ENCODE data around the gene TTC28.

GRCh38 chr22:28207281-28208030, 472.2 kb downstream of the TTC28 start:
- no peak for TF ChIP-seq ZNF274 (IDR thresholded peaks at IDR 0.05; ENCODE audit: low read depth, low read length)
- TF ChIP-seq YY1 (IDR thresholded peaks at IDR 0.05; ENCODE audit: insufficient read depth, insufficient read length): no peak
- TF ChIP-seq SUZ12 (IDR thresholded peaks at IDR 0.05; ENCODE audit: extremely low read depth, insufficient read depth, insufficient read length): no peak
